Activated B cell treated with CpG ODN at 0.5 μM for 24 hours (primary cell): Measurements from ENCODE around the gene HRH2. TPM values are rescaled to one million over a fixed set of nuclear protein-coding genes. Genes with fewer than 3 reads are reported as not detected.

Experiments
- ATAC-seq: fragments of 200-7000 bp; cut with Tn5 transposase; one replicate; pipeline ENCODE4 v1.10.0; 2021; ENCODE audit warnings: low read depth, mild to moderate bottlenecking, moderate library complexity
- CTCF ChIA-PET: fragments of 350-600 bp; sonication (Branson Sonifier 250); formaldehyde crosslinking; loops from one replicate; lab custom pipeline; 2021; ENCODE audit warnings: antibody characterized with exemption; lab: Charles Lee
- POLR2A ChIA-PET: fragments of 350-600 bp; sonication (Branson Sonifier 250); formaldehyde crosslinking; loops from one replicate; lab custom pipeline; 2021; ENCODE audit warnings: antibody characterized with exemption; lab: Charles Lee
- DNase-seq: peaks from one replicate; pipeline ENCODE4 v3.0.0; 2022
- H3K27ac Mint-ChIP-seq: one replicate; pipeline ENCODE4 v1.8.0; 2020; ENCODE audit warnings: mixed read lengths
- H3K27me3 Mint-ChIP-seq: one replicate; pipeline ENCODE4 v1.8.0; 2021; ENCODE audit warnings: mixed read lengths
- H3K36me3 Mint-ChIP-seq: one replicate; pipeline ENCODE4 v1.8.0; 2021; ENCODE audit warnings: low read depth, mixed read lengths
- H3K4me1 Mint-ChIP-seq: one replicate; pipeline ENCODE4 v1.8.0; 2021; ENCODE audit warnings: mixed read lengths
- H3K4me3 Mint-ChIP-seq: one replicate; pipeline ENCODE4 v1.8.0; 2020; ENCODE audit warnings: mild to moderate bottlenecking, mixed read lengths
- H3K9me3 Mint-ChIP-seq: one replicate; pipeline ENCODE4 v1.8.0; 2020; ENCODE audit warnings: mixed read lengths
- intact Hi-C: fragments of 100-400 bp; cut with micrococcal nuclease; formaldehyde crosslinking; loops from one replicate; pipeline ENCODE4 v1.15.1; 2024
- total RNA-seq: library from RNA; stranded (reverse); gene quantifications from 2 replicates; pipeline ENCODE4 v1.2.3, GENCODE V29; 2022
- TF ChIP-seq, protein P1 (sequence below): fragments of 200-600 bp; IDR thresholded peaks from one replicate; pipeline ENCODE4 v1.8.0; 2022; ENCODE audit warnings: antibody characterized with exemption, mild to moderate bottlenecking

The HRH2 gene
- total RNA-seq, 1 donor from 2014 or later, result not detected

DNA sequence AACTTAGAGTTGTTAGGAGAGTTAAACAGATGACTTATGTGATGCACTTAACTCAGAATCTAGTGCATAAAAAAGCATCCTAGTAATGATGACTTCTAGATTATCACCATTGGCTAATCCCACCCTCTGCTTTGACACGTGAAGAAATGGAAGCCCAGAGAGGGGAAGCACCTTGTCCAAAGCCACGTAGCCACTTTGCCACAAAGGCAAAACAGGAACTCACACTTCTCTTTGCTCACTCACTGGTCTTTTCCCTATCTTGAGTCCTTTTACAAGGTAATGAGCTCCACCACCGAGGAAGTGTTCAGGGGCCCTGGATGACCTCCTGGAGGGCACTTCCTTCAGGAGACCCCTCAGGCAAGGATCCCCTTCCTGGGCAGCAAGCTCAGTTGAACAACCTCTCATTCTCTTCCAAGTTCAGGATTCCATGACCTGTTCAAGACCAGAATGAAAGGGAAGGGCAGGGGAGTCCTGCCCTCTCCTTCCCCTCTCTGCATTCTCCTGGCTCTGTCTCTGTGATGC lies 89.7 kb downstream of the HRH2 start:
- DNase-seq (no peak), ATAC-seq (no peak)
- ChIA-PET CTCF (no interaction called here), POLR2A (no interaction called here)
- intact Hi-C loops, result no loop called here
- peaks cover 30% of the 10 kb centered on the region for H3K27me3 Mint-ChIP-seq
- H3K4me3 Mint-ChIP-seq, result no peak overlapping the region
- H3K9me3 Mint-ChIP-seq, result peaks cover 2% of the 10 kb centered on the region
- no peaks in the 10 kb centered on the region for H3K36me3 Mint-ChIP-seq
- TF ChIP-seq, protein P1, sequence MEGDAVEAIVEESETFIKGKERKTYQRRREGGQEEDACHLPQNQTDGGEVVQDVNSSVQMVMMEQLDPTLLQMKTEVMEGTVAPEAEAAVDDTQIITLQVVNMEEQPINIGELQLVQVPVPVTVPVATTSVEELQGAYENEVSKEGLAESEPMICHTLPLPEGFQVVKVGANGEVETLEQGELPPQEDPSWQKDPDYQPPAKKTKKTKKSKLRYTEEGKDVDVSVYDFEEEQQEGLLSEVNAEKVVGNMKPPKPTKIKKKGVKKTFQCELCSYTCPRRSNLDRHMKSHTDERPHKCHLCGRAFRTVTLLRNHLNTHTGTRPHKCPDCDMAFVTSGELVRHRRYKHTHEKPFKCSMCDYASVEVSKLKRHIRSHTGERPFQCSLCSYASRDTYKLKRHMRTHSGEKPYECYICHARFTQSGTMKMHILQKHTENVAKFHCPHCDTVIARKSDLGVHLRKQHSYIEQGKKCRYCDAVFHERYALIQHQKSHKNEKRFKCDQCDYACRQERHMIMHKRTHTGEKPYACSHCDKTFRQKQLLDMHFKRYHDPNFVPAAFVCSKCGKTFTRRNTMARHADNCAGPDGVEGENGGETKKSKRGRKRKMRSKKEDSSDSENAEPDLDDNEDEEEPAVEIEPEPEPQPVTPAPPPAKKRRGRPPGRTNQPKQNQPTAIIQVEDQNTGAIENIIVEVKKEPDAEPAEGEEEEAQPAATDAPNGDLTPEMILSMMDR, result no peak
- H3K4me1 Mint-ChIP-seq, result no peaks in the 10 kb centered on the region
- no peak overlapping the region for H3K27ac Mint-ChIP-seq

DNA sequence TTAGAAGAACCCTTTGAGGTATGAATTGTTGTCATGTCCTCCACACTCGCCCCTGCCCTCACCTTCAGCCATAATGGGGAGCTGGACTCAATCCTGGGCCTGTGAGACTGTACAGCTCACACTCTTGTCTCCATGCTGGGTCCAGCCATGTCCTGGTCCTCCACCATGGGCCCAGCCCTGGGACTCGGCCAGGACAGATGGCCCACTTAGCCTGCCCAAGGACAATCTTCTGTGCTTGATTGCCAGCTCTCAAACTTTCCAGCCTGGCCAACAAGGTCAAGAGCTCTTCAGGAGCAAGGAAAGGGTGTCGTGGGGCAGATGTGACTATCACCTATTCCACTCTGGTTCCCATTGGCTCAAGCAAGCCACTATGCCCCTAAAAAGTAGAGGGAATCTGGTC lies 90.8 kb downstream of the HRH2 start:
- H3K27ac Mint-ChIP-seq, result no peak overlapping the region
- POLR2A ChIA-PET, result no interaction called here
- no peaks in the 10 kb centered on the region for H3K4me1 Mint-ChIP-seq
- TF ChIP-seq, protein P1, result no peak
- CTCF ChIA-PET, result no interaction called here
- ATAC-seq (no peak), DNase-seq (no peak)
- intact Hi-C loops, result no loop called here
- H3K36me3 Mint-ChIP-seq, result no peaks in the 10 kb centered on the region
- H3K4me3 Mint-ChIP-seq, result no peak overlapping the region
- peaks cover 28% of the 10 kb centered on the region for H3K27me3 Mint-ChIP-seq
- no peaks in the 10 kb centered on the region for H3K9me3 Mint-ChIP-seq

DNA sequence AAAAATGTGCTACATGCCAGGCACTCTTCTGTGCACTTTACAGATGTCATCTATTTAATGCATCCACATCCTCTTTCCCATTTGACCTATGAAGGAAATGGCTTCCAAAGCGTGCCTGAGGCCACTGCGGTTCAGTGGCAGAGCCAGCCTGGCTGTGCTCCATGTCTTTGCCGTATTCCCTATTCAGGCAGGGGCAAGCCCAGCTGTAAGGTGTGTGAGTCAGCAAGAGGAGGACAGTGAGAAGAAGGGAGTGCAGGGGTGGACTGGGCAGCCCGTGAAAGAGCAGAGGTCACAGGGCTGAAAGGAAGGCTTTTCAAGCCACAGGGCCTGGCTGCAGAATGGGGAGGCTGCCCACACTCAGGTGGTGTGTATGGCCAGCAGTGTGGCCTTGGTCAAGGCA lies 91.7 kb downstream of the HRH2 start:
- no peaks in the 10 kb centered on the region for H3K9me3 Mint-ChIP-seq
- CTCF ChIA-PET, result no interaction called here
- POLR2A ChIA-PET, result no interaction called here
- no peak overlapping the region for H3K27ac Mint-ChIP-seq
- no peaks in the 10 kb centered on the region for H3K36me3 Mint-ChIP-seq
- intact Hi-C loops, result no loop called here
- no peak for DNase-seq
- H3K4me1 Mint-ChIP-seq, result no peaks in the 10 kb centered on the region
- ATAC-seq, result no peak
- H3K27me3 Mint-ChIP-seq, result peaks cover 32% of the 10 kb centered on the region
- TF ChIP-seq, protein P1, result no peak
- no peak overlapping the region for H3K4me3 Mint-ChIP-seq

DNA sequence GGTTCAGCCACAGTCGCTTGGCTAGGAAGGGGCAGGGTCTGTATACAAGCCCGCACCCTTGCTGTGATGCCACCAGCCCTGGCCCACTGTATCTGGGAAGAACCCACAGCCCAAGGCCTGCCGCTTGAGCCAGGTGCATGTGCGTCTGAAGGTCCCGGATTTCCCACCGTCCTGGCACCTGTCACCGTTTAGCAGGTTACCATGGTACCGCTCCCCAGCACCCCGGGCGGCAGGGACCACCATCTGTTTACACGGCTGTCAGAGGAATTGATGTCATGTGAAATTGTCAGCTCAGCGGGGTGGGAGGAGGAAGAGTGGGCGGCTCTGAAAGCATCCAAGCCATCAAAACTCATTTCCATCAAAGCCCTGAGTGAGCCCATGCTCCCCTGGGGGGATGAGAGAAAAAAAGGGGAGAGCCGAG lies 92.7 kb downstream of the HRH2 start:
- Mint-ChIP-seq H3K4me3 (no peak overlapping the region), H3K27me3 (peaks cover 41% of the 10 kb centered on the region), H3K9me3 (no peaks in the 10 kb centered on the region), H3K27ac (no peak overlapping the region), H3K36me3 (no peaks in the 10 kb centered on the region), H3K4me1 (no peaks in the 10 kb centered on the region)
- TF ChIP-seq, protein P1, result no peak
- ChIA-PET CTCF (no interaction called here), POLR2A (no interaction called here)
- DNase-seq, result no peak
- no peak for ATAC-seq
- intact Hi-C loops, result no loop called here

DNA sequence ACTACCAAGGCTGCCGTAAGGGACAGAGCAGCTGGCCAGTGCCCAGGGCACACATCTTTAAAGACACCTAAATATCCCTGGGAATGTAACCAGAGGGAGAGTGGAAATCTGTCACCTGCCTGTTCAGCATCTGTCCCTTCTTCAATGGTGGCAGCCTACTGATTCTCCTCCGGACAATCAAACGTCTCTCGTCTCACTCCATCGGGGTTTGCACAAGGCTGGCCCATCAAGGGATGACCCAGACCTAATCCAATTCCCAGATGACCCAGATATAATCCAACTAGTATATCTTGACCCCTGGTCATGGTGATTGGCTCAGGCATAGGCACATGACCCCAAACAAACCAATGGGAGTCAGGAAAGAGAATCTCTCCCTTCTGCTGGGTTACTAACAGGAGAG lies 93.5 kb downstream of the HRH2 start:
- no peaks in the 10 kb centered on the region for H3K36me3 Mint-ChIP-seq
- no peaks in the 10 kb centered on the region for H3K4me1 Mint-ChIP-seq
- peaks cover 44% of the 10 kb centered on the region for H3K27me3 Mint-ChIP-seq
- no peak overlapping the region for H3K27ac Mint-ChIP-seq
- DNase-seq, result no peak
- H3K9me3 Mint-ChIP-seq, result no peaks in the 10 kb centered on the region
- intact Hi-C loops, result no loop called here
- H3K4me3 Mint-ChIP-seq, result no peak overlapping the region
- ChIA-PET CTCF (no interaction called here), POLR2A (no interaction called here)
- TF ChIP-seq, protein P1, result no peak
- no peak for ATAC-seq
